GM23338 (cell line): ENCODE results near the gene THOP1.

Experiments used
- CREB1 ChIP-seq: fragments of 250-450 bp; sonication (Bioruptor Pico); IDR thresholded peaks from 2 replicates; pipeline ENCODE4 v1.5.0; 2020; ENCODE audit warnings: low read depth, mild to moderate bottlenecking, moderate library complexity
- CTCF ChIP-seq, 2 experiments: fragments of 200-600 bp in 1 of 2; sonication (generic) in 1 of 2; conservative IDR thresholded peaks; 2 replicates each; pipeline versions ENCODE4 v1.5.1 to v1.6.1; 2016 to 2017; ENCODE audit warnings: antibody characterized with exemption in 2 of 2, low read depth in 2 of 2, mild to moderate bottlenecking in 2 of 2, moderate library complexity in 1 of 2
- EZH2 ChIP-seq: fragments of 200-600 bp; sonication (generic); IDR thresholded peaks from one replicate; pipeline ENCODE4 v1.8.0; 2017; ENCODE audit warnings: antibody characterized with exemption, mild to moderate bottlenecking, low read depth; ENCODE audit not compliant: unreplicated experiment
- EZH2phosphoT487 ChIP-seq: fragments of 200-600 bp; sonication (generic); IDR thresholded peaks from one replicate; pipeline ENCODE4 v1.8.1; 2018; ENCODE audit warnings: antibody characterized with exemption; ENCODE audit not compliant: unreplicated experiment
- JUNB ChIP-seq: IDR thresholded peaks from one replicate; pipeline ENCODE4 v1.6.1; 2016; ENCODE audit warnings: antibody characterized with exemption; ENCODE audit not compliant: unreplicated experiment
- POLR2AphosphoS5 ChIP-seq: IDR thresholded peaks from 2 replicates; pipeline ENCODE4 v1.6.1; 2016; ENCODE audit warnings: antibody characterized with exemption, low read depth
- REST ChIP-seq: IDR thresholded peaks from one replicate; pipeline ENCODE4 v1.6.1; 2018; ENCODE audit warnings: antibody characterized with exemption; ENCODE audit not compliant: unreplicated experiment
- STAT1 ChIP-seq: IDR thresholded peaks from one replicate; pipeline ENCODE4 v1.6.1; 2016; ENCODE audit warnings: antibody characterized with exemption; ENCODE audit not compliant: unreplicated experiment
- ZNF331 ChIP-seq: fragments of 250-450 bp; sonication (Bioruptor Pico); IDR thresholded peaks from 2 replicates; pipeline ENCODE4 v1.5.0; 2020; ENCODE audit warnings: low read depth, mild to moderate bottlenecking, moderate library complexity

GRCh38 chr19:2736550-2737190 is 48.6 kb upstream of the THOP1 start:
- TF ChIP-seq CTCF (conservative IDR thresholded peaks at IDR 0.05; ENCODE audit: low read depth in 2 of 2): no peak
- TF ChIP-seq REST: no peak
- no peak for TF ChIP-seq JUNB
- TF ChIP-seq POLR2AphosphoS5: no peak
- TF ChIP-seq EZH2: no peak
- no peak for TF ChIP-seq CREB1 (CRISPR knock-in tag)
- no peak for TF ChIP-seq EZH2phosphoT487
- no peak for TF ChIP-seq STAT1
- no peak for TF ChIP-seq ZNF331 (CRISPR knock-in tag)
